Natural killer cell (primary cell): ENCODE results near the gene CCDC197. TPM values are rescaled to one million over a fixed set of nuclear protein-coding genes. Genes with fewer than 3 reads are reported as not detected.

Experiments
- ATAC-seq, 3 donors: fragments of 150-1000 bp in 2 of 3; fragments of 200-7000 bp in 1 of 3; cut with Tn5 transposase; 1 replicate in 1 of 3; 2 replicates in 2 of 3; pipeline ENCODE4 v1.10.0; 2021; ENCODE audit warnings: mild to moderate bottlenecking in 2 of 3, moderate library complexity in 2 of 3
- DNase-seq, 2 donors: peaks; one replicate each; pipeline versions ENCODE4 v3.0.0 to v3.0.0-alpha.2; 2013 to 2021; ENCODE audit warnings: mixed read lengths in 1 of 2
- H3K27ac ChIP-seq: one replicate; pipeline ENCODE4 v1.5.1; 2013; ENCODE audit warnings: mild to moderate bottlenecking, low read length
- H3K27me3 ChIP-seq: one replicate; pipeline ENCODE4 v1.6.1; 2013; ENCODE audit warnings: low read length; ENCODE audit not compliant: control insufficient read depth, insufficient read depth
- H3K36me3 ChIP-seq: one replicate; pipeline ENCODE4 v1.6.1; 2013; ENCODE audit warnings: low read length; ENCODE audit not compliant: control insufficient read depth, insufficient read depth
- H3K4me1 ChIP-seq: one replicate; pipeline ENCODE4 v1.6.1; 2013; ENCODE audit warnings: low read length; ENCODE audit not compliant: control insufficient read depth, insufficient read depth
- H3K4me3 ChIP-seq: one replicate; pipeline ENCODE4 v1.5.1; 2013; ENCODE audit warnings: low read length
- H3K9me3 ChIP-seq: one replicate; pipeline ENCODE4 v1.6.1; 2013; ENCODE audit warnings: low read length; ENCODE audit not compliant: control insufficient read depth, insufficient read depth
- H3K27ac Mint-ChIP-seq, 2 donors: one replicate each; pipeline ENCODE4 v1.8.0; 2022; ENCODE audit warnings: mild to moderate bottlenecking in 2 of 2, mixed read lengths in 2 of 2, moderate library complexity in 1 of 2
- H3K27me3 Mint-ChIP-seq, 2 donors: one replicate each; pipeline ENCODE4 v1.8.0; 2022; ENCODE audit warnings: low read depth in 2 of 2, mixed read lengths in 2 of 2
- H3K36me3 Mint-ChIP-seq: one replicate; pipeline ENCODE4 v1.8.0; 2022; ENCODE audit warnings: mixed read lengths
- H3K4me1 Mint-ChIP-seq, 2 donors: one replicate each; pipeline ENCODE4 v1.8.0; 2022; ENCODE audit warnings: mixed read lengths in 2 of 2
- H3K4me3 Mint-ChIP-seq: one replicate; pipeline ENCODE4 v1.8.0; 2022; ENCODE audit warnings: mild to moderate bottlenecking, moderate library complexity, mixed read lengths
- H3K9me3 Mint-ChIP-seq, 2 donors: one replicate each; pipeline ENCODE4 v1.8.0; 2022; ENCODE audit warnings: mixed read lengths in 2 of 2
- CTCF ChIP-seq: fragments of 200-600 bp; IDR thresholded peaks from one replicate; pipeline ENCODE4 v1.8.0; 2022; ENCODE audit warnings: antibody characterized with exemption
- WGBS: methylation state at CpG from one replicate; pipeline ENCODE4 v1.1.7; 2013; ENCODE audit warnings: missing lambda C conversion rate; ENCODE audit not compliant: insufficient coverage; 5-methylcytosine and 5-hydroxymethylcytosine counted together
- intact Hi-C: fragments of 100-400 bp; cut with micrococcal nuclease; formaldehyde crosslinking; loops from one replicate; pipeline ENCODE4 v1.14.2; 2022
- total RNA-seq, 4 donors: library from RNA; stranded (reverse); fragments of 120-200 nt in 1 of 4; gene quantifications; one replicate each; pipeline versions ENCODE4 v1.2.3 to v1.2.4, GENCODE V29; 2013 to 2022

CCDC197 gene
- total RNA-seq, 3 donors from 2014 or later (not counting 1 experiment from before 2014, with no cell fraction given) = not detected

- Histone ChIP-seq H3K4me1 (peaks cover 56% of the 10 kb centered on the region), H3K9me3 (peaks cover 14% of the 10 kb centered on the region), H3K36me3 (no peaks in the 10 kb centered on the region), H3K27me3 (peaks cover 5% of the 10 kb centered on the region), H3K27ac (no peak overlapping the region), H3K4me3 (no peak overlapping the region)
- Mint-ChIP-seq H3K27ac (no peak overlapping the region), H3K27me3 (peaks cover 10 to 12% of the 10 kb centered on the region in 2 donors), H3K4me1 (peaks cover 42 to 46% of the 10 kb centered on the region in 2 donors), H3K36me3 (no peaks in the 10 kb centered on the region), H3K9me3 (peaks cover 2% of the 10 kb centered on the region in 2 donors), H3K4me3 (no peak overlapping the region)
- intact Hi-C loops = no loop called here
- DNase-seq = no peak
- WGBS = 94% methylated on average over 6 of the region's 6 CpGs
- ATAC-seq = no peak
- no peak for TF ChIP-seq CTCF
Measured at GRCh38 chr14:93973607-93974006, 23.5 kb upstream of the CCDC197 start.

GRCh38 chr14:93974299-93974698 is 22.8 kb upstream of the CCDC197 start:
- WGBS = 95% methylated on average over 6 of the region's 6 CpGs
- no peak for TF ChIP-seq CTCF
- H3K36me3 Mint-ChIP-seq = no peaks in the 10 kb centered on the region
- Histone ChIP-seq H3K36me3 (no peaks in the 10 kb centered on the region), H3K4me1 (peaks cover 57% of the 10 kb centered on the region), H3K4me3 (no peak overlapping the region), H3K27me3 (peaks cover 5% of the 10 kb centered on the region), H3K27ac (no peak overlapping the region), H3K9me3 (peaks cover 14% of the 10 kb centered on the region)
- DNase-seq (no peak), ATAC-seq (no peak)
- no peak overlapping the region for H3K27ac Mint-ChIP-seq
- intact Hi-C loops = no loop called here
- peaks cover 2% of the 10 kb centered on the region in 2 donors for H3K9me3 Mint-ChIP-seq
- no peak overlapping the region for H3K4me3 Mint-ChIP-seq
- peaks cover 44 to 45% of the 10 kb centered on the region in 2 donors for H3K4me1 Mint-ChIP-seq
- H3K27me3 Mint-ChIP-seq = peaks cover 8 to 12% of the 10 kb centered on the region in 2 donors

GRCh38 chr14:93974833-93975232 is 22.3 kb upstream of the CCDC197 start:
- Mint-ChIP-seq H3K36me3 (no peaks in the 10 kb centered on the region), H3K4me1 (peaks cover 44 to 45% of the 10 kb centered on the region in 2 donors), H3K27me3 (peaks cover 8 to 12% of the 10 kb centered on the region in 2 donors), H3K27ac (no peak overlapping the region), H3K4me3 (no peak overlapping the region), H3K9me3 (peaks cover 2% of the 10 kb centered on the region in 2 donors)
- no peak for TF ChIP-seq CTCF
- Histone ChIP-seq H3K9me3 (peaks cover 14% of the 10 kb centered on the region), H3K4me3 (no peak overlapping the region), H3K27ac (no peak overlapping the region), H3K27me3 (peaks cover 5% of the 10 kb centered on the region), H3K36me3 (no peaks in the 10 kb centered on the region), H3K4me1 (peaks cover 53% of the 10 kb centered on the region)
- ATAC-seq (no peak), DNase-seq (no peak)
- intact Hi-C loops = no loop called here
- whole genome bisulfite sequencing = 92% methylated on average over 12 of the region's 12 CpGs
